HG03558 (cell line): Measurements from ENCODE around the gene DHRS12.

Experiments used
- ATAC-seq: cut with Tn5 transposase; IDR thresholded peaks from one replicate; pipeline ENCODE4 v1.9.1; 2021; ENCODE audit warnings: moderate number of reproducible peaks; ENCODE audit not compliant: unreplicated experiment; ENCODE audit errors: extremely low read depth

DHRS12 gene

GRCh38 chr13:51811920-51812451, 8.0 kb upstream of the DHRS12 start:
- no peak for ATAC-seq

- no peak for ATAC-seq
These were observed 7.1 kb upstream of the DHRS12 start for GRCh38 chr13:51811046-51811445.

- ATAC-seq, result no peak
These were observed 4.8 kb upstream of the DHRS12 start for GRCh38 chr13:51808811-51809210.

- no peak for ATAC-seq
These were observed 3.1 kb upstream of the DHRS12 start for GRCh38 chr13:51807041-51807440.

GRCh38 chr13:51806566-51806965, 2.6 kb upstream of the DHRS12 start:
- no peak for ATAC-seq

GRCh38 chr13:51805925-51806324, 2.0 kb upstream of the DHRS12 start:
- ATAC-seq, result no peak

- no peak for ATAC-seq
These were observed 1.4 kb upstream of the DHRS12 start for GRCh38 chr13:51805313-51805712.

- ATAC-seq, result no peak
These were observed 571 bp upstream of the DHRS12 start for GRCh38 chr13:51804295-51805172.

- no peak for ATAC-seq
These were observed 1.1 kb downstream of the DHRS12 start for GRCh38 chr13:51802631-51803418.

- ATAC-seq, result no peak
These were observed 2.3 kb downstream of the DHRS12 start for GRCh38 chr13:51801631-51802099.

GRCh38 chr13:51800486-51800885, 3.5 kb downstream of the DHRS12 start:
- ATAC-seq, result no peak

- ATAC-seq, result no peak
These were observed 4.7 kb downstream of the DHRS12 start for GRCh38 chr13:51799261-51799660.

- no peak for ATAC-seq
These were observed 6.1 kb downstream of the DHRS12 start for GRCh38 chr13:51797664-51798488.

- ATAC-seq, result no peak
These were observed 7.4 kb downstream of the DHRS12 start for GRCh38 chr13:51796546-51796945.

GRCh38 chr13:51795419-51795818, 8.5 kb downstream of the DHRS12 start:
- ATAC-seq, result no peak

- ATAC-seq, result no peak
These were observed 9.0 kb downstream of the DHRS12 start for GRCh38 chr13:51794964-51795363.

- ATAC-seq, result peak; percentile 45
These were observed 10.2 kb downstream of the DHRS12 start for GRCh38 chr13:51793570-51794271.

- ATAC-seq, result no peak
These were observed 17.3 kb downstream of the DHRS12 start for GRCh38 chr13:51786425-51787265.
